Natural killer cell (primary cell): ENCODE data around the gene ITCH. TPM values are rescaled to one million over a fixed set of nuclear protein-coding genes. Genes with fewer than 3 reads are reported as not detected.

ENCODE experiments used
- ATAC-seq, 3 donors: fragments of 150-1000 bp in 2 of 3; fragments of 200-7000 bp in 1 of 3; cut with Tn5 transposase; 1 replicate in 1 of 3; 2 replicates in 2 of 3; pipeline ENCODE4 v1.10.0; 2021; ENCODE audit warnings: mild to moderate bottlenecking in 2 of 3, moderate library complexity in 2 of 3
- DNase-seq, 2 donors: peaks; one replicate each; pipeline versions ENCODE4 v3.0.0 to v3.0.0-alpha.2; 2013 to 2021; ENCODE audit warnings: mixed read lengths in 1 of 2
- H3K27ac ChIP-seq: one replicate; pipeline ENCODE4 v1.5.1; 2013; ENCODE audit warnings: mild to moderate bottlenecking, low read length
- H3K27me3 ChIP-seq: one replicate; pipeline ENCODE4 v1.6.1; 2013; ENCODE audit warnings: low read length; ENCODE audit not compliant: control insufficient read depth, insufficient read depth
- H3K36me3 ChIP-seq: one replicate; pipeline ENCODE4 v1.6.1; 2013; ENCODE audit warnings: low read length; ENCODE audit not compliant: control insufficient read depth, insufficient read depth
- H3K4me1 ChIP-seq: one replicate; pipeline ENCODE4 v1.6.1; 2013; ENCODE audit warnings: low read length; ENCODE audit not compliant: control insufficient read depth, insufficient read depth
- H3K4me3 ChIP-seq: one replicate; pipeline ENCODE4 v1.5.1; 2013; ENCODE audit warnings: low read length
- H3K9me3 ChIP-seq: one replicate; pipeline ENCODE4 v1.6.1; 2013; ENCODE audit warnings: low read length; ENCODE audit not compliant: control insufficient read depth, insufficient read depth
- H3K27ac Mint-ChIP-seq, 2 donors: one replicate each; pipeline ENCODE4 v1.8.0; 2022; ENCODE audit warnings: mild to moderate bottlenecking in 2 of 2, mixed read lengths in 2 of 2, moderate library complexity in 1 of 2
- H3K27me3 Mint-ChIP-seq, 2 donors: one replicate each; pipeline ENCODE4 v1.8.0; 2022; ENCODE audit warnings: low read depth in 2 of 2, mixed read lengths in 2 of 2
- H3K36me3 Mint-ChIP-seq: one replicate; pipeline ENCODE4 v1.8.0; 2022; ENCODE audit warnings: mixed read lengths
- H3K4me1 Mint-ChIP-seq, 2 donors: one replicate each; pipeline ENCODE4 v1.8.0; 2022; ENCODE audit warnings: mixed read lengths in 2 of 2
- H3K4me3 Mint-ChIP-seq: one replicate; pipeline ENCODE4 v1.8.0; 2022; ENCODE audit warnings: mild to moderate bottlenecking, moderate library complexity, mixed read lengths
- H3K9me3 Mint-ChIP-seq, 2 donors: one replicate each; pipeline ENCODE4 v1.8.0; 2022; ENCODE audit warnings: mixed read lengths in 2 of 2
- WGBS: methylation state at CpG from one replicate; pipeline ENCODE4 v1.1.7; 2013; ENCODE audit warnings: missing lambda C conversion rate; ENCODE audit not compliant: insufficient coverage; 5-methylcytosine and 5-hydroxymethylcytosine counted together
- intact Hi-C: fragments of 100-400 bp; cut with micrococcal nuclease; formaldehyde crosslinking; loops from one replicate; pipeline ENCODE4 v1.14.2; 2022
- total RNA-seq, 4 donors: library from RNA; stranded (reverse); fragments of 120-200 nt in 1 of 4; gene quantifications; one replicate each; pipeline versions ENCODE4 v1.2.3 to v1.2.4, GENCODE V29; 2013 to 2022
- TF ChIP-seq, protein P1 (sequence below): fragments of 200-600 bp; IDR thresholded peaks from one replicate; pipeline ENCODE4 v1.8.0; 2022; ENCODE audit warnings: antibody characterized with exemption

The ITCH gene
- total RNA-seq, 3 donors from 2014 or later (not counting 1 experiment from before 2014, with no cell fraction given): 157 to 182 (median 163) TPM

DNA sequence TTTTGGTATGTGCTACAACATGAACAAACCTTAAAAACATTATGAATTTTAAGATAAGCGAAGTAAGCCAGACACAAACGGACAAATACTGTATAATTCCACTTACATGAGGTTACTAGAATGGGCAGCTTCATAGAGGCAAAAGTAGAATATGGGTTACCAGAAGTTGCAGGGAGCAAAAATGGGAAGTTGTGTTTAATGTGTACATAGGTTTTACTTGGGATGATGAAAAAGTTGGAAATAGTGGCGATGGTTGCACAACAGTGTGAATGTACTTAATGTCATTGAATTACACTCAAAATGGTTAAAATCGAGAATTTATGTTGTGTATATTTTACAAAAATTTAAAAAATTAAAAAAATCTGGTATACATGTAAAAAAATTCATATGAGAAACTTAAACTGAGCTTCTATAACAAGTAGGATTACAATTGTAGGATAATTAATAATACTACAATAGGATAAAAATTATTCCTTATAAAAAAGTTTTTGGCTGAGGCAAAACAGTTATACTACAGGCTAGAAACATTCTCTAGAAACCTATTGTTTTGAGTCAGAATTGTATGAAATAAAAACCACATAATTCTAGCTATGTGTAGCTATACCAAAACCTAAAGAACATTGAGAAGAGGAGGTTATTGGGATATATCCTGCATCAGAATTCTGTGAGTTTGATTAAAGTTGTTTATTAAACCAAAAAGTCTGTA is 128.3 kb downstream of the ITCH start:
- peak overlapping the region in 1 of 2 donors; percentile 29 for H3K27ac Mint-ChIP-seq

DNA sequence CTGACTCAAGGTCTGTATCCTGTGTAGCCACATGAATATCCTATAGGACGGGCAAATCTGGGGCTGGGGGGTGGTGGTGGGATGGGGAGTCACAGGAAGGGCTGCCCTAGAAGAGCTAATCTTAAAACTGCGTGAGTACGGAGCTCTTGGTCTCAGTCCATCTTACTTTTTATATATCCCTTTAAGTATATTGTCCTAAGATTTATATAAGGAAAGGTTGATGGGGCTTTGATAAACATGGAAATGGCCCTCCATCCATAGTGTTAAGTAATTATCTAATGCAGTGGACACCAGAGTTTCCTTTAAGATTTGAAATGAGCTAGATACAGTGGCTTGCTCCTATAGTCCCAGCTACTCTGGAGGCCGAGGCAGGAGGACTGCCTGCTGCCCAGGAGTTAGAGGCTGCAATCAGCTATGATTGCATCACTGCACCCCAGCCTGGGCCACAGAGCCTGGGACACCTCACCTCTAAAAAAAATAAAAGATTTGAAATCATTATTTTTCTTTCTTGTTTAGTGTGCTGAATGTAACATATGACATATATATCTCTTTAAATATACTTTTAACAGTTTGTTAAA is 128.9 kb downstream of the ITCH start:
- Histone ChIP-seq H3K36me3 (peaks cover 65% of the 10 kb centered on the region), H3K9me3 (no peaks in the 10 kb centered on the region), H3K27ac (no peak overlapping the region), H3K4me3 (no peak overlapping the region), H3K27me3 (no peaks in the 10 kb centered on the region), H3K4me1 (no peaks in the 10 kb centered on the region)
- WGBS: 94% methylated on average over 2 of the region's 4 CpGs
- TF ChIP-seq, protein P1, sequence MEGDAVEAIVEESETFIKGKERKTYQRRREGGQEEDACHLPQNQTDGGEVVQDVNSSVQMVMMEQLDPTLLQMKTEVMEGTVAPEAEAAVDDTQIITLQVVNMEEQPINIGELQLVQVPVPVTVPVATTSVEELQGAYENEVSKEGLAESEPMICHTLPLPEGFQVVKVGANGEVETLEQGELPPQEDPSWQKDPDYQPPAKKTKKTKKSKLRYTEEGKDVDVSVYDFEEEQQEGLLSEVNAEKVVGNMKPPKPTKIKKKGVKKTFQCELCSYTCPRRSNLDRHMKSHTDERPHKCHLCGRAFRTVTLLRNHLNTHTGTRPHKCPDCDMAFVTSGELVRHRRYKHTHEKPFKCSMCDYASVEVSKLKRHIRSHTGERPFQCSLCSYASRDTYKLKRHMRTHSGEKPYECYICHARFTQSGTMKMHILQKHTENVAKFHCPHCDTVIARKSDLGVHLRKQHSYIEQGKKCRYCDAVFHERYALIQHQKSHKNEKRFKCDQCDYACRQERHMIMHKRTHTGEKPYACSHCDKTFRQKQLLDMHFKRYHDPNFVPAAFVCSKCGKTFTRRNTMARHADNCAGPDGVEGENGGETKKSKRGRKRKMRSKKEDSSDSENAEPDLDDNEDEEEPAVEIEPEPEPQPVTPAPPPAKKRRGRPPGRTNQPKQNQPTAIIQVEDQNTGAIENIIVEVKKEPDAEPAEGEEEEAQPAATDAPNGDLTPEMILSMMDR: no peak
- no peak for DNase-seq
- Mint-ChIP-seq H3K36me3 (peaks cover 14% of the 10 kb centered on the region), H3K9me3 (no peaks in the 10 kb centered on the region), H3K4me3 (no peak overlapping the region), H3K27me3 (no peaks in the 10 kb centered on the region), H3K27ac (peak overlapping the region in 1 of 2 donors; percentile 29), H3K4me1 (peaks cover 5 to 9% of the 10 kb centered on the region in 2 donors)
- intact Hi-C loops: no loop called here
- ATAC-seq: no peak

More for the DNA sequence above, 128.3 kb downstream of the ITCH start:
- H3K27me3 Mint-ChIP-seq: no peaks in the 10 kb centered on the region
- H3K27me3 ChIP-seq: no peaks in the 10 kb centered on the region
- no peak for DNase-seq
- no peaks in the 10 kb centered on the region for H3K9me3 Mint-ChIP-seq
- H3K4me1 Mint-ChIP-seq: peaks cover 5 to 9% of the 10 kb centered on the region in 2 donors
- no peaks in the 10 kb centered on the region for H3K9me3 ChIP-seq
- H3K27ac ChIP-seq: no peak overlapping the region
- H3K4me1 ChIP-seq: no peaks in the 10 kb centered on the region
- peaks cover 65% of the 10 kb centered on the region for H3K36me3 ChIP-seq
- H3K4me3 ChIP-seq: no peak overlapping the region
- 83% methylated on average over 1 of the region's 4 CpGs for WGBS
- intact Hi-C loops: no loop called here
- TF ChIP-seq, protein P1: no peak
- no peak for ATAC-seq
- no peak overlapping the region for H3K4me3 Mint-ChIP-seq
- H3K36me3 Mint-ChIP-seq: peaks cover 15% of the 10 kb centered on the region

GRCh38 chr20:34493646-34494045 is 130.6 kb downstream of the ITCH start:
- Histone ChIP-seq H3K27me3 (no peaks in the 10 kb centered on the region), H3K4me1 (no peaks in the 10 kb centered on the region), H3K9me3 (no peaks in the 10 kb centered on the region), H3K27ac (no peak overlapping the region), H3K4me3 (no peak overlapping the region), H3K36me3 (peaks cover 61% of the 10 kb centered on the region)
- no peak overlapping the region for H3K4me3 Mint-ChIP-seq
- TF ChIP-seq, protein P1: no peak
- H3K27me3 Mint-ChIP-seq: no peaks in the 10 kb centered on the region
- intact Hi-C loops: no loop called here
- WGBS: 96% methylated on average over 4 of the region's 4 CpGs
- H3K36me3 Mint-ChIP-seq: peaks cover 15% of the 10 kb centered on the region
- peaks cover 13 to 14% of the 10 kb centered on the region in 2 donors for H3K4me1 Mint-ChIP-seq
- no peaks in the 10 kb centered on the region for H3K9me3 Mint-ChIP-seq
- H3K27ac Mint-ChIP-seq: peak overlapping the region; percentile 3 to 5
- no peak for DNase-seq
- no peak for ATAC-seq
